Hematopoietic multipotent progenitor cell treated with erythropoietin and hydrocortisone succinate and interleukin-3 and kit ligand, for 6 days (in vitro differentiated cells): Measurements from ENCODE around the gene MBD3L5.
"Not testable (repeated sequence)": the region's sequence is repeated elsewhere in the genome, so short reads cannot be mapped to it uniquely, and the experiment has no call there.

Source experiments
- DNase-seq: peaks from one replicate; pipeline ENCODE4 v3.0.0-alpha.2; 2015

Gene MBD3L5

DNA sequence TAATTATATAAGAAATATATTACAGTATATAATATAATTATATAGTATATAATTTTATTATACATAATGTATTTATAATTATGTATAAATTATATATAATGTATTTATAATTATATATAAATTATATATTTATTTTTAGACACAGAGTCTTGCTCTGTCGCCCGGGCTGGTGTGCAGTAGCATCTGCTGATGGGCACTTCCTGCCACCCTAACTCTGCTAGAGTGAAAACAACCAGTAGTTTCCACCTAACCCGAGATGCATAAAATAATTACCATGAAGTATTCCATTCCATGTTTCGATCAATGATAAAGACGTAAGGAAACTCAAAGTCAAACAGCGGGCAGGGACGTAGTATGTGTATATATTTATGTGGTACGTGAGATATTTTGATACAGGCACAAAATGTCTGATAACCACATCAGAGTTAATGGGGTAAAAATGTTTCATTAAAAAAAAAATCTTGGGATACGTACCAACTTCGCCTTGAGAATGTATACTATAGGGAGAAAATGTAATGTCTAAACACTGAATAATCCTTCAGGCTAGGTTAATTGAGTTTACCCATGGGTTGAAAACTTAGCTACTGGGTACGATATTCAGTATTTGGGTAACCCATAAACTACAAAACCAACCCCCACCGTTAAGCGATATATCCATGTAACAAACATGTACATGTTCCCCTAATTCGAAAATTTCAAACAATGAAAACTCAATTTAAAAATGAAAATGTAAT, 24.4 kb downstream of the MBD3L5 start:
- not testable (repeated sequence) for DNase-seq

DNA sequence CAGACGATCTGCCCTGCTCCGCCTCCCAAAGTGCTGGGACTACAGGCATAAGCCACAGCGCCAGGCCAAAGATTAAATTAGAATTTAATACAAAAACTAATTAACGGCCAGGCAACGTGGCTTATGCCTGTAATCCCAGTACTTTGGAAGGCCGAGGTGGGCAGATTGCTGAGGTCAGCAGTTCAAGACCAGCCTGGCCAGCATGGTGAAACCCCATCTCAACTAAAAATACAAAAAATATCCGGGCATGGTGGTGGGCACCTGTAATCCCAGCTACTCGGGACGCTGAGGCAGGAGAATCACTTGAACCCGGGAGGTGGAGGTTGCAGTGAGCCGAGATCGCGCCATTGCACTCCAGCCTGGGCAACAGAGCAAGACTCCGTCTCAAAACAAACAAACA, 25.3 kb downstream of the MBD3L5 start:
- DNase-seq: not testable (repeated sequence)

DNA sequence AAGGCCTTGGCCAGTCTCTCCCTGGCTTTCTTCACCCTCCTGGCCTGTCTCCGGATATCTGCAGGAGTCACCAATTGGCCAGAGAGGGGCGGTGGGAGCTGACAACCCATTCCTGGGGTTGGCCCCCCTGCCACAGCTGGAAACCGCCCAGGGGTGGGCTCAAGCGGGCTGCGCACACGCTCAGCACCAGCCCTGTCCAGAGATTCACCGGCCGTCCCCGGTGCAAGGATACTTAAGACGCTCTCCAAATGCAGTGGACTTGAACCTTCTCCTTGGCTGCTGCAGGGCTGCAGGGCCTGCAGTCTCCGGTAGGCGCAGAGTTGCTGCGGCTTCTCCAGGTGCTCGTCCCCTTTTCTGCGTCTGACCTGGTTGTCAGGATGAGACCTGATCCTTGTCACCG, 26.0 kb downstream of the MBD3L5 start:
- DNase-seq: not testable (repeated sequence)

DNA sequence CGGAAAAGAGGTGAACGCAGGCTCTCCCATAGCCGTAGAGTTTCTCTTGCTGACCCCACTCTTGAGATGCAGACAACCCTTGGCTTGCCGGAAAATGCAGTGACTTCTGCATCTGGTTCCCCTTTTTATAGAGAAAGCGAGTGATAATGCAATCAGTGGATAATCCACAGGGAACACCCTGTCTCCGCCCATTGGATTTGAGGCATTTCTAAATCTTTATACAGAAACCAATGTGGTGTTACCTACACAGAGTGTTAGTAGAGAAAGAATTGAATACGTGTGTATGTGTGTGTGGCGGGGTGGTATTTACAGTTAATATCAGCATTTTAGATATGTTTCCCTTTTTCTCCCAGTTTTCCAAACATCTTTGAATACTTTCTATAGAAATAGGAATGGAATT, 28.2 kb downstream of the MBD3L5 start, which contains the start of gene MBD3L3:
Gene MBD3L3, minus strand, starts transcription at position 101 of the 400 bp plus-strand sequence. Its CDS starts 71 bp downstream, at position 30.
- DNase-seq: not testable (repeated sequence)

DNA sequence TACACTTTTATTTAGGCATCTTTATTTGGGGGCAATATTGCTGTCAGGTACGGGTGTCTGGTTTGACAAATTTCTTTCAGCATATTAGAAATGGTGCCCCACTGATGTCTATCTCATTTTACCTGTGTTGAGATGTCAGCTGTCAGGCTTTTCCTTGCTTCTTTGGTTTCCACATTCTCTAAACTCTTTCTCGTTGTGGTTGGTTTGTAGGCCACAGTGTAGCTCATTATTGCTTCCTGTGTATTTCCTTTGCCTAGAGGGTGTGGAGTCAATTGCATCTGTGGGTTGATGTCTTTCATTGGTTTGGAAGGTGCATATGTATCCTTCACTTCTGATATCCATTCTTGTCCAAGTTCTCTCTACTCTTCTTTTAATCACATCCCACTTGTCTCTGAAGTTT, 29.6 kb downstream of the MBD3L5 start:
- DNase-seq: not testable (repeated sequence)

DNA sequence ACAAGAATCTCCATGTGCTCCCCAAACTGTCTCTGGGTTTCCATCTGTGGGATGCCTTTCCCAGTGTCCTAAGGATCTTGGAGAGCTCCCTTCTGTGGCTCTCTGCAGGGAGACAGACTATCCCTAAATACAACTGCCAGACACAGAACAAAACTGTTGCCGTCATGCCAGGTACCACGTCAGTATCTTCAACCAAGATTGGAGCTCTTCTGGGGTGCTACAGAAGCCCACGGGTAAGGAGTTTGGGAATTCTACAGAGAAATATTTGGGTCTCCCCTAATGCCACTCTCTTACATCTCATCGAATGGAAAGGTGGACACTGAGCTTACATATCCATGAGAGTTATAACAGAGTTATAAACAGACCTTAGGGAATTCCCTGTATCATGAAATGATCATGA, 33.0 kb downstream of the MBD3L5 start:
- DNase-seq: no peak

DNA sequence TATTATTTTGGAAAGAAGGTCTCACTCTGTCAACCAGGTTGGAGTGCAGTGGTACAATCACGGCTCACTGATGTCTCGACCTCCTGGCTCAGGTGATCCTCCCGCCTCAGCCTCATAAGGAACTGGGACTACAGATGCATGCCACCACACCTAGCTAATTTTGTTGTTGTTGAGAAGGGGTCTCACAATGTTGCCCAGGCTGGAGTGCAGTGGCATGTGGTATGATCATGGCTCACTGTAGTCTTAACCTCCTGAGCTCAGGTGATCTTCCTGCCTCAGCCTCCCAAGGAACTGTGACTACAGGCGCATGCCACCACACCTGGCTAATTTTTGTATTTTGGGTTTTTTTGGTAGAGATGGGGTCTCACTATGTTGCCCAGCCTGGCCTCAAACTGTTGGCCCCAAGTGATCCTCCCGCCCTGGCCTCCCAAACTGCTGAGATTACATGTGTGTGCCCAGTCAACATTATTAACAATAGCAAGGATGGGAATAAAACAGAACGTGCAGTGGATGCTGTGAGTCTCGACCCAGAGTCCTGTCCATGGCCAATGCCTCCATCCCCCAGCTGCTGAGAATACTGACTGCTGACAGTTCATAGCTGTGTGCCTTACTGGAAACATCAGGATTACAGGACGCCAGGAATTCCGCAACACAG, 33.5 kb downstream of the MBD3L5 start:
- no peak for DNase-seq

DNA sequence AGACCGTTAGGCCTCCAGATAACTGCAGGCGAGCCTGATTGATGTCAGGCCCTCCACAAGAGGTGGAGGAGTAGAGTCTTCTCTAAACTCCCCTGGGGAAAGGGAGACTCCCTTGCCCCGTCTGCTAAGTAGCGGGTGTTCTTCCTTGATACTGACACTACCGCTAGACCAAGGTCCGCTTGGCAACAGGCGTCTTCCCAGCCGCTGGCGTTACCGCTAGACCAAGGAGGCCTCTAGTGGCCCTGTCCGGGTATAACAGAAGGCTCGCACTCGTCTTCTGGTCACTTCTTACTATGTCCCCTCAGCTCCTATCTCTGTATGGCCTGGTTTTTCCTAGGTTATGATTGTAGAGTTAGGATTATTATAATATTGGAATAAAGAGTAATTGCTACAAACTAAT, 36.7 kb downstream of the MBD3L5 start:
- DNase-seq: peak; percentile 51

DNA sequence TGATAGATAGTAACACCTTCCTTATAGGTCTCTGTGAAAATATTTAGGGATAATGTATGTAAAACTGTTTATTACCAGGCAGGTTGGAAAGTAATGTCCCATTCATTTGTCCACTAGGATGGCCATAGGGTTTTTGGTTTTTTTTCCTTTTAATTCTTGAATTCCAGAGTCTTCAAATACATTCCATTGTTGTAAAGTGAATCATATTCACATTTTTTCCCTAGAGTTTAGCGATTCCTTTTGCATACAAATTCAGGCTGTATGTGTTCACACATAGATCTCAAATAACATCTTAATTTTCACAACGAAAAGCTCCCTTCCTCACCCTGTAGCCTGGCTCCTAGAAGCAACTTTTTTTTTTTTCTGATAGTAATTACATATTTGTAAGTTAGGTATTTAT, 37.3 kb downstream of the MBD3L5 start:
- DNase-seq: no peak

DNA sequence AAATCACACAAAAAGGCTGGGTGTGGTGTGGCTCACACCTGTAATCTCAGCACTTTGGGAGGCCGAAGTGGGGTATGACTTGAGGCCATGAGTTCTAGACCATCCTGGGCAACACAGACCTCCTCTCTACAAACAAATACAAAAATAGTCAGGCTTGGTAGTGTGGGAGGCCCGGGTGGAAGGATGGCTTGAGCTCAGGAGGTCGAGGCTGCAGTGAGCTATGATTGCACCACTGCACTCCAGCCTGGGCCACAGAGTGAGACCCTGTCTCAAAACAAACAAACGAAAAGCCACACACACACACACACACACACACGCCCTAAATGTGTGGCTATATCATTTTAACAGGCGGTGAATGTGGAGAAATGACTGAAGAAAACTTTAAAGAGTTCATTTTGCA, 38.2 kb downstream of the MBD3L5 start:
- no peak for DNase-seq

DNA sequence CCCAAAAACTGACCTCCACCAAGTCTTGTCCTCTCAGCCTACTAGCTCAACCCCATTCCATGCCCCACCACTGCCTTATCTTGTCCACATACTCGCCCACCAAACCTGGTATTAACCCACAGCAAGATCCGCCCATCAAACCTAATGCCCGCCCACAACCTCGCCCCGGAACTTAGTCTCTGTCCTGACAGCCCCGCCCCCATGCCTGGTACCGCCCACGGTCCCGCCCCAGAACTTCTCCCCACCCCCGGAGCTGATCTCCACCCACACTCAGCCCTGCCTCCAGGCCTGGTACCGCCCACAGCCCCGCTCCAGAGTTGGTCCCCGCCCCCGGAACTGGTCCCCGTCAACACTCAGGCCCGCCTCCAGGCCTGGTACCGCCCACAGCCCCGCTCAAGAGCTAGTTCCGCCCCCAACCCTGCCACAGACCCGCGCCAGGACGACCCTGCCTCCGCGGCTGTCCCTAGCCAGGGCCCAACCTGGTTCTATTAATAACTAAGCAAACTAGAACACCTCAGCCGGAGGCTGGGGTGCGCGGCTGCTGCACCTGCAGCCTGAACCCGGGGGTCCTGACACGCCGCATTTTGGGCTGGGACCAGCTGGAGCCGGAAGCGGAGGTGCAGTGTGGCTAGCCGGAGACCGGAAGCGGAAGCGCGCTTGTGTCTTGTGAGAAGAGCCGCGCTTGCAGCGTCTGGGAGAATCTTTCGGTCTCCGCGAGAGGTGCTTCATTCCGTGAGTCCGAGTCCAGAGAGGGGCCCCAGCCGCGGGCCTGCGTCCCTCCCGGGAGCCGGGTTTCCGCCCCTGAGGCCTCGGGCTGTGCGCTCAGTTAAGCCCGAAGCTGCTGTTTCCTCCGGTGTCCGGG, 38.9 kb downstream of the MBD3L5 start, which contains the start of gene ZNF557:
Gene ZNF557, plus strand, starts transcription at position 662 of the 862 bp plus-strand sequence. CDS start 5,372 bp downstream, outside the sequence.
- DNase-seq: peak; percentile 99

DNA sequence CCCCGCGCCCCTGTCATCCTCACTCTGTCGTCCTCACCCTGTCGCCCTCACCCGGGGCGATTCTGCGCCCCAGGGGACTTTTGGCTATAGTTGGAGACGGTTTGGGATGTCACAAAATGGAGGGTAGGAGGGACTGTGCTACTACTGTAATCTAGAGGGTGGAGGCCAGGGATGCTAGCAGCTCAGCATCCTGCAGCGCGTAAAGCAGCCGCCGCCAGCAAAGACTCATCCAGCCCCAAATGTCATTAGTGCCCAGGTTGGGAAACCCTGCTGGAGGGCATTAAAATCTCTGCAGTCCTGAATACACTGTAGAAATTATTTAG, 39.5 kb downstream of the MBD3L5 start:
- peak; percentile 49 for DNase-seq

DNA sequence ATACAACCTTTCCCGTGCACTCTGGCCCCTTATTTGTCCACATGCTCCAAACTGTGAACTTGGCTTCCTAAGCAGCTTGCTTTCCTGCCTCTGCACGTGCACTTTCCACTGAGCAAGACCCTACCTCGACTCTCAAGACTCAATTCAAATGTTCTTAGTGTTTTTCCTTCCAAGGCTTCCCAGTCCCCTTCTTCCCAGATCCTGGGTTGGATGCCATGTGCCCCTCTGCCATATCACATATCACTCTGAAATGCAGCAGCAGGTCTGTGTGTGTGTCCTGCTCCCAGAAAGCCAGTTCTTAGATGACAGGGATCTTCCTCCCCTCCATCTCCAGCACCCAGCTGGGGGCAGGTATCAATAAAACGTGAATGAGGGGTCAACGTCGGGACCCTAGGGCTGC, 42.2 kb downstream of the MBD3L5 start:
- no peak for DNase-seq

DNA sequence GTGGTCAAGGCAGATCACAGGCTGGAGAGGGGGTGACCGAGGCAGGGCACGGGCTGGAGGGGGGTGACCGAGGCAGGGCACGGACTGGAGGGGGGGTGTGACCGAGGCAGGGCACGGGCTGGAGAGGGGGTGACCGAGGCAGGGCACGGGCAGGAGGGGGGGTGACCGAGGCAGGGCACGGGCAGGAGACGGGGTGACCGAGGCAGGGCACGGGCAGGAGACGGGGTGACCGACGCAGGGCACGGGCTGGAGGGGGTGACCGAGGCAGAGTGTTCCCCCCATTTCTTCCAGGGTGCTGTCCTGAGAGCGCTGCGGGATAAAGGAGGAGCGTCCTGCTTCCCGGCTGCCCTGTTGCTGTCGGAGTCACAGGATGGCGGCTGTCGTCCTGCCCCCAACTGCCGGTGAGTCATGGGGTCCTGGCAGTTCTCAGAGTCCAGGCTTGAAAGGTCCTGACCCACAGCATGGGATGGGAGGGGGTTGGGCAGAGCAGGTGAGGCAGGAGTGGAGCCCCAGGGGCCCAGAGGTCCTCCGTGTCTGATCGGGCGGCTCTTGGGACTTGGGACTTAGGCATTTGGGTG, 44.4 kb downstream of the MBD3L5 start:
- no peak for DNase-seq

DNA sequence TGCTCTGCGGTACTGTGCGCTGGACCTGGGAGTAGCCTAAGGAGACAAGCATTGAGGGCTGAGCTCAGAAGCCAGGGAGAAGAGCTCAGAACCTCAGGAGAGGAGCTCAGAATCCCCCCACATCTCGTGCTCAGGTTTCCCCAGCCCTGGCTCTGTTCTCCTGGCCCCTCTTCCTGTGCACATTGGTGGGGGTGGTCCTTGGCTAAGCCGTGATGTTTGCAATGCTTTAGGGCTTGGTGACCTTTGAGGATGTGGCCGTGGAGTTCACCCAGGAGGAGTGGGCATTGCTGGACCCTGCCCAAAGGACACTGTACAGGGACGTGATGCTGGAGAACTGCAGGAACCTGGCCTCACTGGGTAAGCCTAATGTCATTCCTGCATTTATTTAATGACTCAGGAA, 45.8 kb downstream of the MBD3L5 start:
- DNase-seq: no peak

DNA sequence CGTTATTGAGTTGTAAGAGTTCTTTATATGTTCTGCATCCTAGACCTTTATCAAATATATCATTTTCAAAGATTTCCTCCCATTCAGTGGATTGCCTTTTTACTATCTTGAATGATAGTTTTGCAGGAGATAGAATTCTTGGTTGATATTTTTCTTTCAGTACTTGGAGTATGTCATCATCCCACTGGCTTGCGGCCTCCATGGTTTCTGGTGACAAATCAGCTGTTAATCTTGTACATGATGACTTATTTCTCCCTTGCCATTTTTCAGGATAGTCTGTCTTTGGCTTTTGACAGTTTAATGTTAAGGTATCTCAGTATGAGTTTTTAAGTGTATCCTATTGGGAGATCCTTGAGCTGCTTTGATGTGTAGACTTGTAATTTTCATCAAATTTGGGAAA, 47.6 kb downstream of the MBD3L5 start:
- no peak for DNase-seq
